ENCODE data around the gene ZSWIM3. TPM values are rescaled to one million over a fixed set of nuclear protein-coding genes. Genes with fewer than 3 reads are reported as not detected.

The ZSWIM3 gene
- total RNA-seq, 2 donors from 2014 or later, result 3.0 to 6.1 TPM

GRCh38 chr20:45910670-45911485, 53.5 kb downstream of the ZSWIM3 start:
- no peak for TF ChIP-seq CTCF (IDR thresholded peaks at IDR 0.05)
- Histone ChIP-seq H3K36me3 (no peaks in the 10 kb centered on the region), H3K9me3 (no peaks in the 10 kb centered on the region), H3K27me3 (replicated peaks; ENCODE audit: insufficient read depth) (no peaks in the 10 kb centered on the region), H3K4me1 (ENCODE audit: control insufficient read depth in 1 of 2, low read depth in 2 of 2) (peaks cover 6 to 23% of the 10 kb centered on the region in 2 donors), H3K27ac (peak overlapping the region; percentile 55 to 71), H3K4me3 (peak overlapping the region; percentile 81)
- ATAC-seq (ENCODE audit: insufficient number of reproducible peaks, low FRiP score, low read depth) (peak; percentile 95), DNase-seq (ENCODE audit: low spot score) (peak; percentile 93)

GRCh38 chr20:45911486-45912343, 54.3 kb downstream of the ZSWIM3 start, which contains the start of gene PLTP:
Gene PLTP, minus strand, starts transcription at chr20:45912155. Its CDS starts 703 bp downstream, at chr20:45911452.
- ATAC-seq (ENCODE audit: insufficient number of reproducible peaks, low FRiP score, low read depth), result peak; percentile 2
- Histone ChIP-seq H3K27ac (peak within 1 kb of the TSS; percentile 55 to 71), H3K4me1 (ENCODE audit: control insufficient read depth in 1 of 2, low read depth in 2 of 2) (peaks cover 6 to 23% of the 10 kb centered on the region in 2 donors), H3K36me3 (no peaks in the 10 kb centered on the region), H3K9me3 (no peaks in the 10 kb centered on the region), H3K27me3 (replicated peaks; ENCODE audit: insufficient read depth) (no peaks in the 10 kb centered on the region), H3K4me3 (peak within 1 kb of the TSS; percentile 81)
- no peak for TF ChIP-seq CTCF (IDR thresholded peaks at IDR 0.05)
- no peak for DNase-seq (ENCODE audit: low spot score)

GRCh38 chr20:45912344-45912682, 54.9 kb downstream of the ZSWIM3 start:
- no peak for ATAC-seq (ENCODE audit: insufficient number of reproducible peaks, low FRiP score, low read depth)
- no peaks in the 10 kb centered on the region for H3K36me3 ChIP-seq
- H3K27ac ChIP-seq, result peak overlapping the region in 1 of 2 donors; percentile 71
- no peak for TF ChIP-seq CTCF (IDR thresholded peaks at IDR 0.05)
- peaks cover 6 to 23% of the 10 kb centered on the region in 2 donors for H3K4me1 ChIP-seq (ENCODE audit: control insufficient read depth in 1 of 2, low read depth in 2 of 2)
- DNase-seq (ENCODE audit: low spot score), result no peak
- no peaks in the 10 kb centered on the region for H3K27me3 ChIP-seq (replicated peaks; ENCODE audit: insufficient read depth)
- no peaks in the 10 kb centered on the region for H3K9me3 ChIP-seq
- H3K4me3 ChIP-seq, result peak overlapping the region; percentile 81

- ATAC-seq (ENCODE audit: insufficient number of reproducible peaks, low FRiP score, low read depth) (no peak), DNase-seq (ENCODE audit: low spot score) (no peak)
- TF ChIP-seq CTCF (IDR thresholded peaks at IDR 0.05), result no peak
- Histone ChIP-seq H3K4me1 (ENCODE audit: control insufficient read depth in 1 of 2, low read depth in 2 of 2) (peaks cover 6 to 23% of the 10 kb centered on the region in 2 donors), H3K27ac (no peak overlapping the region), H3K36me3 (no peaks in the 10 kb centered on the region), H3K27me3 (replicated peaks; ENCODE audit: insufficient read depth) (no peaks in the 10 kb centered on the region), H3K9me3 (no peaks in the 10 kb centered on the region), H3K4me3 (no peak overlapping the region)
These were observed 55.7 kb downstream of the ZSWIM3 start for GRCh38 chr20:45913116-45913515.

GRCh38 chr20:45917790-45918141, 60.4 kb downstream of the ZSWIM3 start:
- no peak for ATAC-seq (ENCODE audit: insufficient number of reproducible peaks, low FRiP score, low read depth)
- no peak for DNase-seq (ENCODE audit: low spot score)
- Histone ChIP-seq H3K9me3 (no peaks in the 10 kb centered on the region), H3K36me3 (no peaks in the 10 kb centered on the region), H3K27me3 (replicated peaks; ENCODE audit: insufficient read depth) (no peaks in the 10 kb centered on the region), H3K4me1 (ENCODE audit: control insufficient read depth in 1 of 2, low read depth in 2 of 2) (peaks cover 0 to 11% of the 10 kb centered on the region in 2 donors), H3K4me3 (no peak overlapping the region), H3K27ac (peak overlapping the region in 1 of 2 donors; percentile 46)
- no peak for TF ChIP-seq CTCF (IDR thresholded peaks at IDR 0.05)
